Measurements from ENCODE around the gene CLEC16A.

The CLEC16A gene

GRCh38 chr16:11173426-11173825, 229.1 kb downstream of the CLEC16A start:
- no peak for DNase-seq (ENCODE audit: low read depth)

GRCh38 chr16:11174141-11174540, 229.8 kb downstream of the CLEC16A start:
- no peak for DNase-seq (ENCODE audit: low read depth)
- no peak overlapping the region for H3K4me3 ChIP-seq (ENCODE audit: low read depth, low read length)
- no peak for TF ChIP-seq CTCF (IDR thresholded peaks at IDR 0.05; ENCODE audit: low read depth, low read length, missing control alignments)
- in situ Hi-C loops (cut with HindIII; ENCODE audit: low sequenced_read_pairs): no loop called here

More at GRCh38 chr16:11173426-11173825, 229.1 kb downstream of the CLEC16A start:
- H3K4me3 ChIP-seq (ENCODE audit: low read depth, low read length): no peak overlapping the region
- in situ Hi-C loops (cut with HindIII; ENCODE audit: low sequenced_read_pairs): no loop called here
- TF ChIP-seq CTCF (IDR thresholded peaks at IDR 0.05; ENCODE audit: low read depth, low read length, missing control alignments): no peak

- no peak for TF ChIP-seq CTCF (IDR thresholded peaks at IDR 0.05; ENCODE audit: low read depth, low read length, missing control alignments)
- no peak overlapping the region for H3K4me3 ChIP-seq (ENCODE audit: low read depth, low read length)
- in situ Hi-C loops (cut with HindIII; ENCODE audit: low sequenced_read_pairs): no loop called here
- no peak for DNase-seq (ENCODE audit: low read depth)
Observed at GRCh38 chr16:11175106-11175786, 230.9 kb downstream of the CLEC16A start.

- DNase-seq (ENCODE audit: low read depth): no peak
- in situ Hi-C loops (cut with HindIII; ENCODE audit: low sequenced_read_pairs): no loop called here
- no peak overlapping the region for H3K4me3 ChIP-seq (ENCODE audit: low read depth, low read length)
- no peak for TF ChIP-seq CTCF (IDR thresholded peaks at IDR 0.05; ENCODE audit: low read depth, low read length, missing control alignments)
Observed at GRCh38 chr16:11175787-11176341, 231.5 kb downstream of the CLEC16A start.

- in situ Hi-C loops (cut with HindIII; ENCODE audit: low sequenced_read_pairs): no loop called here
- no peak for TF ChIP-seq CTCF (IDR thresholded peaks at IDR 0.05; ENCODE audit: low read depth, low read length, missing control alignments)
- no peak overlapping the region for H3K4me3 ChIP-seq (ENCODE audit: low read depth, low read length)
- no peak for DNase-seq (ENCODE audit: low read depth)
Observed at GRCh38 chr16:11177578-11178160, 233.3 kb downstream of the CLEC16A start.

- in situ Hi-C loops (cut with HindIII; ENCODE audit: low sequenced_read_pairs): no loop called here
- H3K4me3 ChIP-seq (ENCODE audit: low read depth, low read length): no peak overlapping the region
- DNase-seq (ENCODE audit: low read depth): no peak
- no peak for TF ChIP-seq CTCF (IDR thresholded peaks at IDR 0.05; ENCODE audit: low read depth, low read length, missing control alignments)
Observed at GRCh38 chr16:11178424-11178823, 234.1 kb downstream of the CLEC16A start.

All from astrocyte of the cerebellum (primary cell).